Measurements from ENCODE around the gene CEP112.

The CEP112 gene

DNA sequence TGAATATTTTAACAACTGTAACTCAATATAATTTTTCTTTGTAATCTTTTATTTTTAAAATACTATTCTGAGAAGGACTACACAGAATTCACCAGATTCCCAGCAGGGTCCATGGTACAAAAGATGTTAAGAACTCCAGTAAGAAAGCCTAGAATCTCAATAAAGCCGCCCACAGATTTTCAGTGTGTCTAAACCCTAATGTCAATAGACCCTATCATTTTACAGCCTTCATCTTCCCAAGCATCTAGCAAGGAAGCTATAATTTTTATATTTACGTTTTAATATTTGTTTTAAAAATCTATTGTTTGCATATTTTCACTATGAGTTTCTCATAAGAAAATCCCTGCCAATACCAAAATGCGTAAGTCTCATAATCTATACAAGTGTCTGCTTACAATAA, 148.5 kb downstream of the CEP112 start:
- DNase-seq (ENCODE audit: insufficient read length, low spot score) (no peak), FAIRE-seq (no peak)
- TF ChIP-seq, protein P1, sequence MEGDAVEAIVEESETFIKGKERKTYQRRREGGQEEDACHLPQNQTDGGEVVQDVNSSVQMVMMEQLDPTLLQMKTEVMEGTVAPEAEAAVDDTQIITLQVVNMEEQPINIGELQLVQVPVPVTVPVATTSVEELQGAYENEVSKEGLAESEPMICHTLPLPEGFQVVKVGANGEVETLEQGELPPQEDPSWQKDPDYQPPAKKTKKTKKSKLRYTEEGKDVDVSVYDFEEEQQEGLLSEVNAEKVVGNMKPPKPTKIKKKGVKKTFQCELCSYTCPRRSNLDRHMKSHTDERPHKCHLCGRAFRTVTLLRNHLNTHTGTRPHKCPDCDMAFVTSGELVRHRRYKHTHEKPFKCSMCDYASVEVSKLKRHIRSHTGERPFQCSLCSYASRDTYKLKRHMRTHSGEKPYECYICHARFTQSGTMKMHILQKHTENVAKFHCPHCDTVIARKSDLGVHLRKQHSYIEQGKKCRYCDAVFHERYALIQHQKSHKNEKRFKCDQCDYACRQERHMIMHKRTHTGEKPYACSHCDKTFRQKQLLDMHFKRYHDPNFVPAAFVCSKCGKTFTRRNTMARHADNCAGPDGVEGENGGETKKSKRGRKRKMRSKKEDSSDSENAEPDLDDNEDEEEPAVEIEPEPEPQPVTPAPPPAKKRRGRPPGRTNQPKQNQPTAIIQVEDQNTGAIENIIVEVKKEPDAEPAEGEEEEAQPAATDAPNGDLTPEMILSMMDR (IDR thresholded peaks at IDR 0.05; ENCODE audit: insufficient read depth, missing control alignments) = no peak

- TF ChIP-seq, protein P1 (IDR thresholded peaks at IDR 0.05; ENCODE audit: insufficient read depth, missing control alignments) = peak; percentile 13
- DNase-seq (ENCODE audit: insufficient read length, low spot score) (no peak), FAIRE-seq (no peak)
Observed at GRCh38 chr17:66040402-66040801, 151.5 kb downstream of the CEP112 start.

DNA sequence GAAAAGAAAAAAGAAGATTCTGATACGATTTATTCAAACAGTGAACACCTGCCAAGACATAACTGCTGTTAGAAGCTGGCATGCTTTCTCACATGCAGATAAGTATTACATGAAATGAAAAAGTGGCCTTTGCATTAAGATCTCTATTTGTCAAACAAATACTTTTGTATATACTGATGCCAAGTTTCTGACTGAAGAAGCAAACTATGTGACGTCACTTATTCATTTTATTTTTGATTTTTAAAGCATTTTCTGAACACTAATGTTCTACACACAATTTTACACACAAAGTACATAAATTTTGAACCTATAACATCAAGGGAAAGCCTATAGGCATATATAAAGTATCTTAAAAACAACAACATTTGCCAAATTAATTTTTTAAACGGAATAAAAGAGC, 153.8 kb downstream of the CEP112 start:
- TF ChIP-seq, protein P1 (IDR thresholded peaks at IDR 0.05; ENCODE audit: insufficient read depth, missing control alignments) = no peak
- DNase-seq (ENCODE audit: insufficient read length, low spot score) = no peak
- FAIRE-seq = no peak

- DNase-seq (ENCODE audit: insufficient read length, low spot score) (no peak), FAIRE-seq (no peak)
- TF ChIP-seq, protein P1 (IDR thresholded peaks at IDR 0.05; ENCODE audit: insufficient read depth, missing control alignments) = no peak
Observed at GRCh38 chr17:66037221-66037620, 154.7 kb downstream of the CEP112 start.

DNA sequence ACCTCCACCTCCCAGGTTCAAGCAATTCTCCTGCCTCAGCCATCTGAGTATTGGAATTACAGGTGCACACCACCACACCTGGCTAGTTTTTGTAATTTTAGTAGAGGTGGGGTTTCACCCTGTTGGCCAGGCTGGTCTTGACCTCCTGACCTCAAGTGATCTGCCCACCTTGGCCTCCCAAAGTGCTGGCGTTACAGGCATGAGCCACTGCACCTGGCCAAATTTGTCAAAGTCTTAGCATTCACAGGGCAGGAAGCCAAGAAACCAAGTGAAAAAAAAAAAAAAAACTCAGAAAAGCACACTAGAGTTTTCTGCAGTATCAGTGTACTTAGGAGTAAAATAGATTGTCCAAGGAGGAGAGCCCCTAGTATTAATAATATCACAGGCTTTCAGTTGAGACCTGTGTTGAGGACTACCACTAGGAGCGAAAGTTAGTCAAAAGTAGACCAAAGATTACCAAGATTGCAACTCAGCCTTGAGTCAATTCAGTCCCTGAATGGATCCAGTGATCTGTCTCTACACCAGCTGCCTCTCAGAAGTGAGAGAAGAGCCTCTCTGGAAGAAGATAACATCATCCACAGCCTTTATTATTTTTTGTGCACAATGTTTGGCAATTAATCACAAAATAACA, 159.7 kb downstream of the CEP112 start:
- DNase-seq (ENCODE audit: insufficient read length, low spot score) (no peak), FAIRE-seq (no peak)
- TF ChIP-seq, protein P1 (IDR thresholded peaks at IDR 0.05; ENCODE audit: insufficient read depth, missing control alignments) = no peak

- DNase-seq (ENCODE audit: insufficient read length, low spot score) (no peak), FAIRE-seq (no peak)
- TF ChIP-seq, protein P1 (IDR thresholded peaks at IDR 0.05; ENCODE audit: insufficient read depth, missing control alignments) = no peak
Observed at GRCh38 chr17:66025551-66025950, 166.4 kb downstream of the CEP112 start.

DNA sequence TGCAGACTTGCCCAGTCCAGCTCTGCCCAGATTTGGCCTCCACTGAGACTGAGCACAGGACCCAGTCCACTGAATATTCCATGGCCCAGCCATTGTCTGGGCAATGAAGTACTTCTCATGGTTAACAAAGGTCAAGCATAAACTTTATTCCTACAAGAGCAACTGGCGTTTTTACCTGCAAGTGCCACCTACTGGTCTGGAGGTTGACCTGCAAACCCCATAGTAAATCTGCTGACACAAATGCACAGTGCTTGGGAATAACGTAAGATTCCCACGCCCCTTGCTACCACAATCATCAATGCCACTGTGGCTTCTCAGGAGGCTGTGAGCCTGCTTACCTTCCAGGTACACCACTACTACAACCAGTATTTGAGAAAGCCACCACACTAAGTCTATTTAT, 170.2 kb downstream of the CEP112 start:
- TF ChIP-seq, protein P1 (IDR thresholded peaks at IDR 0.05; ENCODE audit: insufficient read depth, missing control alignments) = no peak
- no peak for FAIRE-seq
- no peak for DNase-seq (ENCODE audit: insufficient read length, low spot score)
